SU-DHL-6 (cell line): ENCODE results near the gene ANKH.
A peak's percentile ranks its signal among the peaks of the same experiment; 100 is the strongest.

ENCODE experiments used
- H2AFZ ChIP-seq: fragments of 200-600 bp; sonication (generic); 2 replicates; pipeline ENCODE4 v1.6.1; 2014; ENCODE audit warnings: low read depth, mild to moderate bottlenecking, moderate library complexity, mixed read lengths, antibody characterized with exemption, low read length; ENCODE audit not compliant: severe bottlenecking
- H3F3A ChIP-seq: fragments of 200-600 bp; shearing (Covaris generic); 2 replicates; pipeline ENCODE4 v1.6.0; 2016; ENCODE audit warnings: antibody characterized with exemption, mild to moderate bottlenecking; ENCODE audit not compliant: insufficient read depth
- H3K27ac ChIP-seq: fragments of 200-600 bp; sonication (generic); 2 replicates; pipeline ENCODE4 v1.5.1; 2016; ENCODE audit warnings: low read depth, mild to moderate bottlenecking, low read length, moderate library complexity, mixed read lengths
- H3K27me3 ChIP-seq: fragments of 200-600 bp; sonication (generic), shearing (Covaris generic); 2 replicates; pipeline ENCODE4 v1.6.0; 2014; ENCODE audit warnings: mild to moderate bottlenecking, low read length
- H3K36me3 ChIP-seq: fragments of 200-600 bp; sonication (generic); 2 replicates; pipeline ENCODE4 v1.6.1; 2014; ENCODE audit warnings: mild to moderate bottlenecking, low read length, mixed read lengths
- H3K4me2 ChIP-seq: fragments of 300-600, 200-600 bp; shearing (Covaris generic), sonication (generic); 2 replicates; pipeline ENCODE4 v1.6.0; 2014; ENCODE audit warnings: low read length, low read depth, mild to moderate bottlenecking; ENCODE audit not compliant: poor library complexity, severe bottlenecking
- H3K4me3 ChIP-seq: fragments of 200-600 bp; sonication (generic); 2 replicates; pipeline ENCODE4 v1.5.1; 2014; ENCODE audit warnings: antibody characterized with exemption, low read length, mild to moderate bottlenecking, mixed read lengths; ENCODE audit not compliant: insufficient read depth, poor library complexity, severe bottlenecking
- H3K79me2 ChIP-seq: fragments of 200-600 bp; sonication (generic); 2 replicates; pipeline ENCODE4 v1.6.1; 2014; ENCODE audit warnings: mild to moderate bottlenecking, low read length, moderate library complexity; ENCODE audit not compliant: insufficient read depth
- H3K9ac ChIP-seq: fragments of 200-600 bp; sonication (generic); 2 replicates; pipeline ENCODE4 v1.7.0; 2014; ENCODE audit warnings: mild to moderate bottlenecking, low read length
- H3K9me2 ChIP-seq: fragments of 200-600 bp; sonication (generic); replicated peaks from 2 replicates; pipeline ENCODE4 v1.6.1; 2014; ENCODE audit warnings: low read length; ENCODE audit not compliant: insufficient read depth
- H3K9me3 ChIP-seq: fragments of 200-600 bp; sonication (generic); 2 replicates; pipeline ENCODE4 v1.6.1; 2014; ENCODE audit warnings: low read length, mixed read lengths; ENCODE audit not compliant: insufficient read depth
- H4K20me1 ChIP-seq: fragments of 200-600 bp; sonication (generic); 2 replicates; pipeline ENCODE4 v1.6.1; 2014; ENCODE audit warnings: low read depth, mild to moderate bottlenecking, antibody characterized with exemption, low read length, moderate library complexity, mixed read lengths
- CTCF ChIP-seq: fragments of 200-600 bp; sonication (generic); IDR thresholded peaks from one replicate; pipeline ENCODE4 v1.5.1; 2017; ENCODE audit warnings: antibody characterized with exemption, mild to moderate bottlenecking, low read length, moderate library complexity; ENCODE audit not compliant: insufficient read depth, poor library complexity, severe bottlenecking
- EZH2phosphoT487 ChIP-seq: fragments of 200-600 bp; sonication (generic), shearing (Covaris generic); conservative IDR thresholded peaks from 2 replicates; pipeline ENCODE4 v1.6.1; 2018; ENCODE audit warnings: mild to moderate bottlenecking, antibody characterized with exemption, low read length, moderate library complexity, mixed read lengths

Gene ANKH

GRCh38 chr5:14666357-14666756, 205.2 kb downstream of the ANKH start:
- H3K27me3 ChIP-seq: no peaks in the 10 kb centered on the region
- H3K9ac ChIP-seq: peak overlapping the region; percentile 91
- H3K36me3 ChIP-seq: peaks cover 7% of the 10 kb centered on the region; the same call in 1 of the 2 replicates
- H3K27ac ChIP-seq: peak overlapping the region; percentile 76
- H3K79me2 ChIP-seq: peaks cover 70% of the 10 kb centered on the region
- H4K20me1 ChIP-seq: peaks cover 30% of the 10 kb centered on the region; the same call in 1 of the 2 replicates
- no peaks in the 10 kb centered on the region for H3K9me2 ChIP-seq
- TF ChIP-seq EZH2phosphoT487 (no peak), CTCF (no peak)
- no peaks in the 10 kb centered on the region for H3K9me3 ChIP-seq
- no peak overlapping the region for H2AFZ ChIP-seq
- peak overlapping the region; percentile 91 for H3K4me2 ChIP-seq
- peaks cover 15% of the 10 kb centered on the region for H3F3A ChIP-seq
- H3K4me3 ChIP-seq: peak overlapping the region; percentile 35

GRCh38 chr5:14665949-14666348, 205.6 kb downstream of the ANKH start:
- H3K36me3 ChIP-seq: peaks cover 7% of the 10 kb centered on the region; the same call in 1 of the 2 replicates
- peak overlapping the region; percentile 84 for H3K4me3 ChIP-seq
- peak overlapping the region; percentile 91 for H3K9ac ChIP-seq
- H3K9me2 ChIP-seq: no peaks in the 10 kb centered on the region
- H4K20me1 ChIP-seq: peaks cover 29% of the 10 kb centered on the region; the same call in 1 of the 2 replicates
- no peaks in the 10 kb centered on the region for H3K9me3 ChIP-seq
- H3K27ac ChIP-seq: peak overlapping the region; percentile 76
- H2AFZ ChIP-seq: no peak overlapping the region
- H3K79me2 ChIP-seq: peaks cover 66% of the 10 kb centered on the region
- H3K27me3 ChIP-seq: no peaks in the 10 kb centered on the region
- peaks cover 15% of the 10 kb centered on the region for H3F3A ChIP-seq
- TF ChIP-seq CTCF: no peak
- no peak for TF ChIP-seq EZH2phosphoT487
- H3K4me2 ChIP-seq: peak overlapping the region; percentile 91

GRCh38 chr5:14665101-14665822, 206.3 kb downstream of the ANKH start:
- Histone ChIP-seq H3K9me2 (no peaks in the 10 kb centered on the region), H3F3A (peaks cover 15% of the 10 kb centered on the region), H2AFZ (no peak overlapping the region), H3K27ac (peak overlapping the region; percentile 76), H3K36me3 (peaks cover 7% of the 10 kb centered on the region; the same call in 1 of the 2 replicates), H3K79me2 (peaks cover 60% of the 10 kb centered on the region), H3K4me2 (peak overlapping the region; percentile 91), H3K9me3 (no peaks in the 10 kb centered on the region), H4K20me1 (peaks cover 25% of the 10 kb centered on the region; the same call in 1 of the 2 replicates), H3K27me3 (no peaks in the 10 kb centered on the region), H3K9ac (peak overlapping the region; percentile 91), H3K4me3 (peak overlapping the region; percentile 84)
- no peak for TF ChIP-seq EZH2phosphoT487
- no peak for TF ChIP-seq CTCF
